ENCODE results near the gene COMT.

Gene COMT

GRCh38 chr22:19942157-19943081 lies 847 bp downstream of the COMT start:
- intact Hi-C loops (cut with DNase I): no loop called here
- DNase-seq: peak in 7 of 42 donors; percentile 13 to 53 (median 28)

GRCh38 chr22:19943082-19944026 lies 1.8 kb downstream of the COMT start:
- intact Hi-C loops (cut with DNase I): no loop called here
- no peak for DNase-seq

DNA sequence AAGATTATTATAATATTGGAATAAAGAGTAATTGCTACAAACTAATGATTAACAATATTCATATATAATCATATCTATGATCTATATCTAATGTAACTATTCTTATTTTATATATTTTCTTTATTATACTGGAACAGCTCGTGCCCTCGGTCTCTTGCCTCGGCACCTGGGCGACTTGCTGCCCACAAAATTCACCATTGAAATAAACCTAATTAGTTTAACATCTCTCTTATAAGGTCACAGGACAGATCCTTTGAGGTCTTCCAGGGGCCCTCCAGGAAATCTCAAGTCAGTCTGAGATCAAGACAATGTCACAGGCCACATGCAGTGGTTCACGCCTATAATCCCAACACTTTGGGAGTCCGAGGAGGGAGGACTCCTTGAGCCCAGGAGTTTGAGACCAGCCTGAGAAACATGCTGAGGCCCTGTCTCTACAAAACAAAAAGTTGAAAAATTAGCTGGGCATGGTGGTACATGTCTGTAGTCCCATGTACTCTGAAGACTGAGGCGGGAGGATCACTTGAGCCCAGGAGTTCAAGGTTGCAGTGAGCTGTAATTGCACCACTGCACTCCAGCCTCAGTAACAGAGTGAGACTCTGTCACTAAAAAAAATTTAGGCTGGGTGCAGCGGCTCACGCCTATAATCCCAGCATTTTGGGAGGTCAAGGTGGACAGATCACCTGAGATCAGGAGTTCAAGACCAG lies 6.6 kb downstream of the COMT start:
- peak in 2 of 42 donors; percentile 3 to 22 for DNase-seq
- intact Hi-C loops (cut with DNase I): no loop called here

DNA sequence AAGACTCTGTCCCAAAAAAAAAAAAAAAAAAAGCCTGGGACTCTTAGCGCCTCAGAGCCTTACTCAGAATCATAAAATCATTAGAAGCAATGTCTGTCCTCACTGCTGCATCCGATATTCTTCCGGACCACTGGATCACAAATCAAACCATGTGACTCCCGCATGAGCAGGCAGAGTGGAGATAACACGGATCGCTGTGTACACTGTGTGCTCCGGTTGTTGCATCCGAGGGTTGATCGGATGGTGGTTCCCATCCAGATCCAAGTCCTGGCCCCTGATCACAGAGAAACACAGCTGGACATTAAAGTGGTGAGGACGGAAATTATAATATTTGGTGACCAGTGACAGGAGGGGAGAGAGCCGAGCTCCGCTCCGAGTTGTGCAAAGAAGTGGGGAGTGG lies 9.8 kb downstream of the COMT start:
- intact Hi-C loops (cut with DNase I): no loop called here
- DNase-seq: no peak

GRCh38 chr22:19955241-19956128 lies 13.9 kb downstream of the COMT start:
- intact Hi-C loops (cut with DNase I): no loop called here
- DNase-seq: no peak

DNA sequence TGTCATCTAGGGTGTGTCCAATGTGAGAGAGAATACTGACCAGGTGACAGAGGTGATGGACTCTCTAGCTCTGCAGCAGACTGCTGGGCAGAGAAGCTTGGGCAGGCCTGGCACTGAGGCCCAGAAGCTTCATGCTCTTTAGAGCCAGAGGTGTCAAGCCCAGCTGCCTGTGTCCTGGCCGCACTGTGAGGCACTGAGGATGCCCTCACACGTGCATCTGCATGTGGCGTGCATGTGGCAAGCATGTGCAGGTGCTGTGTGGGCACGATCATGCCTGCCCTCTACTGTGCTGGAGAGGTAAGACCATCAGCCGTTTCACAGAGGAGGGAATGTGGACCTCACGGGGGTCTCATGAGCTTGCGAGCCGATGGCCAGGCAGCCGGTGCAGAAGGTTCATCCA lies 15.9 kb downstream of the COMT start:
- peak in 1 of 42 donors; percentile 0 for DNase-seq
- intact Hi-C loops (cut with DNase I): no loop called here

DNA sequence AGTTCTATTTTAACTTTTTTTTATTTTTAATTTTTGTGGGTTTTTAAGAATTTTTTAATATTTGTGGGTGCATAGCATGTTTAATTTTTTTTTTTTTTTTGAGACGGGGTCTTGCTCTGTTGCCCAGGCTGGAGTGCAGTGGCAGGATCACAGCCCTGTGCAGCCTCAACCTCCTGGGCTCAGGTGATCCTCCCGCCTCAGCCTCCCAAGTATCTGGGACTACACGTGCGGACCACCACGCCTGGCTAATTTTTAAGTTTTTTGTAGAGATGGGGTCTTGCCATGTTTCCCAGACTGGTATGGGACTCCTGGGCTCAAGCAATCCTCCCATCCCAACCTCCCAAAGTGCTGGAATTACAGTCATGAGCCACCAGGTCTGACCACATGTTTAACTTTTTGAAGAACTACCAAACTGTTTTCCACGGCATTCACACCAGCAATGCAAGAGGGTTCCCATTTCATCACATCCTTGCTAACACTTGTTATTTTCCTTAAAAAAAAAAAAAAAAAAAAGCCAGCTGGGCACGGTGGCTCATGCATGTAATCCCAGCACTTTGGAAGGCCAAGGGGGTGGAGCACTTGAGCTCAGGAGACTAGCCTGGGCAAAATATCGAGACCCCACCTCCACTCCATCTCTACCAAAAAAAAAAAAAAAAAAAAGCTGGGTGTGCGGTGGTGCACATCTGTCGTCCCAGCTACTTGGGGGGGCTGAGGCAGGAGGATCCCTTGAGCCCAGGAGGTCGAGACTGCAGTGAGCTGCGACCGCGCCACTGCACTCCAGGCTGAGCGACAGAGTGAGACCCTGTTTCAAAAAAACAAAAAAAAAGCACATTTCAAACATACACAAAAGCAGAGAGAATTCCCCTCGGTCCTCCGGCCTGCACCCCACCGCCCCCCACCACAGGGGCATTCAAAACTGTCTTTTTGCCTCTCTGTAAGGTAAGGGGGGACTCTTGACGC lies 16.8 kb downstream of the COMT start:
- peak in 1 of 42 donors; percentile 1 for DNase-seq
- intact Hi-C loops (cut with DNase I): no loop called here

DNA sequence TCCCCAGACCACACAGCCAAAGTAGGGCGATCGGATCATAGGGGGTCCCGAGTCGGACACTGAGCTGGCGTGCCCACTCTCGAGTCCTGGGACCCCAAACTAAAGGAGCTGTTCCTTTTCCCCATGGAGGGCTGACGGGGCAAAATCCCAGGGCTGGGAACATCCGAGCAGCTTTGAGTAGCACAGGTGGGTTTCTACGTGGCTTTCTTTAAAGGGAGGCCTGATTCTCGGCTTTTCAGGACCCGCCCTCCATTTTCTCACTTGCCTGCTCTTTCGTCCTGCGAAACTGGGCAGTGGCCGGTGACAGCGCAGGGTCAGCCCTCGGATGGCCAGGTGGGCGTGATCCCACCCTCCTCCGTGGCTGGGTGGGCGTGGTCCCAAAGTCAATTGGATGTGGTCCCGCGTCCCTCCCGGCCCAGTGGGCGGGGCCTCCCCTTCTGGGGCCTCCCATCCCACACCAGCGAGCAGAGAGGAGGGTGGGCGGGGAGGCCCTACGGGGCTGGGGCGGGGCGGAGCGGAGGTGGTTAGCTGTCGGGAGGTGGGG lies 17.5 kb downstream of the COMT start:
- intact Hi-C loops (cut with DNase I): no loop called here
- peak in 3 of 42 donors; percentile 2 to 37 (median 29) for DNase-seq

- intact Hi-C loops (cut with DNase I): loop anchor here (10.0 kb wide), 1 partner anchor 165 kb away; no protein-coding TSS in a partner anchor
Observed at GRCh38 chr22:19959587-19960490, 18.3 kb downstream of the COMT start.

GRCh38 chr22:19960491-19961200 lies 19.1 kb downstream of the COMT start:
- DNase-seq: no peak

More at GRCh38 chr22:19959587-19960490, 18.3 kb downstream of the COMT start:
- peak in 1 of 42 donors; percentile 1 for DNase-seq

DNA sequence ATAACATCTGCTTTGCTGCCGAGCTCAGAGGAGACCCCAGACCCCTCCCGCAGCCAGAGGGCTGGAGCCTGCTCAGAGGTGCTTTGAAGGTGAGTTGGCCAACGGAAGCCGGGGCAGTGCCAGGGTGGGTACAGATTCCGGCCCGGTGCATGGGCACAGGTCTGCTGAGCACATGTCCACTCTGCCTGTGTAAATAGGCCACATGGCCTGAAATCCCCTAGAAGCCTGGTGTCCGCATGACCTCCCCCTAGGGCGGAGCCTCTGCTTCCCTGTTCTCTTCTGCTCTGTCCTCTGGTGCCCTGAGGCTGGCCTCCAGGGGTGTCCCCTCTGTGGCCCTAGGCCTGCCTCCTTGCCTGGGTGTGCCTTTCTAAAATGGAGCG lies 19.6 kb downstream of the COMT start:
- peak in 1 of 42 donors; percentile 1 for DNase-seq
- intact Hi-C loops (cut with DNase I): loop anchor here (10.0 kb wide), 1 partner anchor 164 kb away; no protein-coding TSS in a partner anchor

More at GRCh38 chr22:19960491-19961200, 19.1 kb downstream of the COMT start:
- intact Hi-C loops (cut with DNase I): loop anchor here (10.0 kb wide), 1 partner anchor 164 kb away; no protein-coding TSS in a partner anchor

- intact Hi-C loops (cut with DNase I): loop anchor here (10.0 kb wide), 1 partner anchor 163 kb away; no protein-coding TSS in a partner anchor
- DNase-seq: no peak
Observed at GRCh38 chr22:19961868-19962245, 20.3 kb downstream of the COMT start.

DNA sequence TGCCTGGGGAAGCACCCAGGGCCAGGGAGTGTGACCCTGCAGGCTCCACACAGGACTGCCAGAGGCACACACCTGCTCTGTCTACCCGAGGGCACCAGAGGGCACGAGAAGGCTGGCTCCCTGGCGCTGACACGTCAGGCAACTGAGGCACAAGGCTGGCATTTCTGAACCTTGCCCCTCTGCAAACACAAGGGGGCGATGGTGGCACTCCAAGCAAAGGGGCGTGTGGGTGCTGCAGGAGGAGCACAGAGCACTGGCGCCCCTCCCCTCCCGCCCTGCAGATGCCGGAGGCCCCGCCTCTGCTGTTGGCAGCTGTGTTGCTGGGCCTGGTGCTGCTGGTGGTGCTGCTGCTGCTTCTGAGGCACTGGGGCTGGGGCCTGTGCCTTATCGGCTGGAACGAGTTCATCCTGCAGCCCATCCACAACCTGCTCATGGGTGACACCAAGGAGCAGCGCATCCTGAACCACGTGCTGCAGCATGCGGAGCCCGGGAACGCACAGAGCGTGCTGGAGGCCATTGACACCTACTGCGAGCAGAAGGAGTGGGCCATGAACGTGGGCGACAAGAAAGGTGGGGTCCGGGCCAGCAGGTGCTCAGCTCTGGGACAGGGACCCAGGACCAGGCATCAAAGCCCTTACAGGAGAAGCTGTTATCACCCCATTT lies 20.8 kb downstream of the COMT start:
- DNase-seq: peak; percentile 71 to 93 (median 86)
- intact Hi-C loops (cut with DNase I): loop anchor here (10.0 kb wide), 1 partner anchor 162 kb away; no protein-coding TSS in a partner anchor

Measured in head of caudate nucleus (tissue), 42 donors.